ENCODE data around the gene REV1. TPM values are rescaled to one million over a fixed set of nuclear protein-coding genes. Genes with fewer than 3 reads are reported as not detected.

Gene REV1
- polyA plus RNA-seq, 3 donors from 2014 or later: 11.5 to 14.5 (median 14.3) TPM

DNA sequence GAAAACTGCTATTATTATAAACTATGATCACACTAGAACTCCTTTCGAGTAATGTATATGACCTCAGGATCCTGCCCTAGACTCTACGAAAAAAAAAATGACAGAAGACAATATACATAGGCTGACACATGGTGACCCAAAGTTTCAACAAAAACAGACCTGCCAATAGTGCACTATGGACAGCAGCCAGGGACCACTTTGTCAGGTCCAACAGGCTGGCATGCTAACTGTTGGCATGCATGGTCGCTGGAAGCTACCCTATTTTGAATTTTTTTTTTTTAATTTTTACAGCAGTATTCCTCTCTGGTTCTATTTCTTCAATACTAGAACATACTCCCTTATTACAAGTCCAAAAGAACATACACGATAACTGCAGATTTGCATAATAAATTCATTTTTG, 38.1 kb downstream of the REV1 start:
- Mint-ChIP-seq H3K36me3 (peaks cover 8 to 25% (median 15%) of the 10 kb centered on the region in 3 donors), H3K9me3 (no peaks in the 10 kb centered on the region), H3K4me1 (peaks cover 0 to 18% of the 10 kb centered on the region in 2 donors), H3K27me3 (ENCODE audit: low read depth in 3 of 3) (peaks cover 0 to 2% (median 2%) of the 10 kb centered on the region in 3 donors), H3K4me3 (no peak overlapping the region), H3K27ac (no peak overlapping the region)
- DNase-seq: no peak

DNA sequence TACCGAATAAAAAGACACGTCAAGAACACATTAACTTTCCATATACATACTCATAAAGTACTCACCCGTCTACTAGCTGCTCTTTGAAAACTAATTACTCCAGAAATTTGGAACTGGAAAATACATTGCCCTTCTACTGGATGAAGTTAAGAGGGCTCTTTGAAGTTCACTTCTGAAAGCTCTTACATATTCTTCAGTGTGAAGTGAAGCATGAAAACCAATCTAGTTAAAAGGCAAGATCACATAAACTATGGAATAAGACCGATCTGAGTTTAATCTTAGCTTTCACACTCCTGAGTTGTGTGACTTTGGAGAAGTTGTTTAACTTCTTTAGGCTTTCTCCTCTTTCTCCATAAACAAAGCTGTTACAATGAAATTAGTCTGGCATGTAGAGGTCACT, 38.5 kb downstream of the REV1 start:
- H3K27me3 Mint-ChIP-seq (ENCODE audit: low read depth in 3 of 3): peaks cover 0 to 2% (median 2%) of the 10 kb centered on the region in 3 donors
- no peak overlapping the region for H3K27ac Mint-ChIP-seq
- H3K4me3 Mint-ChIP-seq: no peak overlapping the region
- H3K4me1 Mint-ChIP-seq: peaks cover 0 to 17% of the 10 kb centered on the region in 2 donors
- DNase-seq: no peak
- H3K9me3 Mint-ChIP-seq: no peaks in the 10 kb centered on the region
- H3K36me3 Mint-ChIP-seq: peaks cover 10 to 27% (median 15%) of the 10 kb centered on the region in 3 donors

DNA sequence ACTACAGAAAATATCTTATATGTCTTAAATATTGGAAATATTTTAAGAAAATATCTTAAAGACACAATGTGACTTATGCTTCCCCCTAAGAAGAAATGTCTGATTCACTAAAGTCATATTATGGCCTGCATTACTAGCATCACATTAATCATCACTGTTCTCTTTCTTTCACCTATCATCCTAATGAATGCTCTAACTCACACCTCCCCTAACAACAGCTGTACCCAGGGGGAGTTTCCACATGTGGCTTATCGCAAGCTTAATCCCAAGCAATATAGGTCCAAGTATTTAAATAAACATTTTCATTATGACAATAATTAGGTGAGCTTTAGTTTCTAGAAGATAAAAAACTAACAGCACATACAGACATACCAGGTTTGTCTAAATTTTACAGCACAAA, 39.6 kb downstream of the REV1 start:
- Mint-ChIP-seq H3K9me3 (no peaks in the 10 kb centered on the region), H3K4me3 (no peak overlapping the region), H3K27me3 (ENCODE audit: low read depth in 3 of 3) (peaks cover 0 to 2% (median 2%) of the 10 kb centered on the region in 3 donors), H3K4me1 (peaks cover 0 to 6% of the 10 kb centered on the region in 2 donors), H3K27ac (peak overlapping the region in 1 of 6 donors; percentile 66), H3K36me3 (peaks cover 10 to 20% (median 11%) of the 10 kb centered on the region in 3 donors)
- DNase-seq: no peak

DNA sequence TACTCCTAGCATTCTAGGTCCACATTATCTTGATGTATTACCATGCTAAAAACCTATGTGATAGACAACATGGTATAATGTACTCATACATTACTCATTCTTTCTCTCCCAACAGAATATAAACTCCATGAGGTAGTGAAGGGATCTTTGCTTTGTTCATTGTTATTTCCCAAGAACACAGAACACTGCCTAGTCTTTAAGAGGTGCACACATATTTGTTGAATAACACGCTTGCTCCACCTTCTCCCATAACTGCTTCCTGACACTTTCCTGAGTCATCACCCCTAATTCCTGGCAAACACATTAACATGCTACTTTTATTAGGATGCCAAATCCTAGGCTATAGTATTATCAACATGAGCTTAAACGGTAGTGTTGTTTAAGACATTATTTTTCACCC, 41.3 kb downstream of the REV1 start:
- H3K27ac Mint-ChIP-seq: no peak overlapping the region
- H3K4me1 Mint-ChIP-seq: peaks cover 0 to 1% of the 10 kb centered on the region in 2 donors
- DNase-seq: no peak
- peaks cover 0 to 4% (median 2%) of the 10 kb centered on the region in 3 donors for H3K27me3 Mint-ChIP-seq (ENCODE audit: low read depth in 3 of 3)
- H3K36me3 Mint-ChIP-seq: peaks cover 10 to 20% (median 11%) of the 10 kb centered on the region in 3 donors
- no peak overlapping the region for H3K4me3 Mint-ChIP-seq
- H3K9me3 Mint-ChIP-seq: no peaks in the 10 kb centered on the region

DNA sequence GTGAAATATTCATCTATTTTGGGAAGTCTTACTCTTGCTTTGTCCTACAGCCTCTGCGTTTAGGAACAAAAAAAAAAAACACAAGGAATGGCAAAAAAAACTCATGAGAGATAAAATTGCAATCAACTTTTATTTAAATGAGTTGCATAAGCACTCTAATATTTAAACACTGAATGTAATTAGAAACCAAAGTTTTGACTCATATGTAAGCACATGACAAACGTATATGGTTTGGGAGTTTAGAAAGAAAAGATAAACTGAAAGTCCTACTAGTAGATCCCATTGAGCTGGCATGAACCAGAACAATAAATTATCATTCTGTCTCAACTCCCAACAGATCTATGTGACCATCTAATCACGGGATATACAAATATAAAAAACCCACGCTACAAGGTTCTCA, 44.8 kb downstream of the REV1 start:
- no peak overlapping the region for H3K27ac Mint-ChIP-seq
- no peak overlapping the region for H3K4me3 Mint-ChIP-seq
- DNase-seq: no peak
- peaks cover 0 to 2% (median 2%) of the 10 kb centered on the region in 3 donors for H3K27me3 Mint-ChIP-seq (ENCODE audit: low read depth in 3 of 3)
- no peaks in the 10 kb centered on the region for H3K9me3 Mint-ChIP-seq
- H3K4me1 Mint-ChIP-seq: peaks cover 0 to 1% of the 10 kb centered on the region in 2 donors
- H3K36me3 Mint-ChIP-seq: peaks cover 9 to 13% (median 10%) of the 10 kb centered on the region in 3 donors

DNA sequence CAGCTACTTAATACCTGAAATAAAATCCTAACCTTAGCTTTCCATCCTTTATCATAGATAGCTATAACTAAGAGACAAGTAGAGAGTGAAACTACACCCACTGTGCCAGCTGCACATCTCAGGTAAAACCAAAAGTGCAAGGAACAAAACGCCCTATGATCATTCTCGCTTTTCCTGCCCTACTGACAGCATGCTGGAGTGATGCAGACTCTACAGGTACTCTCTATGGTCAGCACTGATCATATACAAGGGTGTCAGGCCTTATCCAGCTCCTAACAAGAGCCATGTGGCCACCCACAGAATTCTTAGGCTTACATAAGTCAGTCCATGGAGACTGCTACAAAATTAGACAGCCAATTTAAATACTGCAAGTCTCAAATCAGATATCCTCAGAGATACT, 45.6 kb downstream of the REV1 start:
- no peaks in the 10 kb centered on the region for H3K9me3 Mint-ChIP-seq
- peak overlapping the region in 2 of 6 donors; percentile 34 to 72 for H3K27ac Mint-ChIP-seq
- H3K4me1 Mint-ChIP-seq: peaks cover 0 to 1% of the 10 kb centered on the region in 2 donors
- H3K4me3 Mint-ChIP-seq: no peak overlapping the region
- no peak for DNase-seq
- peaks cover 9 to 13% (median 10%) of the 10 kb centered on the region in 3 donors for H3K36me3 Mint-ChIP-seq
- peaks cover 0 to 2% (median 2%) of the 10 kb centered on the region in 3 donors for H3K27me3 Mint-ChIP-seq (ENCODE audit: low read depth in 3 of 3)

DNA sequence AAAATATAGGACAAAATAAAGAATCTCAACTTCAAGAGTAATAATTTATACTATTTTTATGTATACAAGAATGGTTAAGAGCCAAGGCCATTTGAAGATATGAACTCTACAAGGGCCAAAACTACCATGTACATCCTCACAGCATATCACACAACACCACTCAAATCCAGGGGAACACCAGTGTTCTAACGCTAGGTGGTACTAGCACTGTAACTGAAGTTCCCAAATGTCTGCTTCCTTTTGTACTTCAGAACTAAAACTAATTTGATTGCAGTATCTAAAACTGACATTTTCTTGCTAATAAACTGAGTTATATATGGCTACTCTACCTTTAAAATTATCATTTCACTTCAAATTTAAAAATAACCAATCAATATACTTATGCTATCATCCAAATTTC, 47.0 kb downstream of the REV1 start:
- H3K4me1 Mint-ChIP-seq: peaks cover 0 to 1% of the 10 kb centered on the region in 2 donors
- H3K36me3 Mint-ChIP-seq: peaks cover 8 to 10% (median 9%) of the 10 kb centered on the region in 3 donors
- H3K4me3 Mint-ChIP-seq: no peak overlapping the region
- H3K27me3 Mint-ChIP-seq (ENCODE audit: low read depth in 3 of 3): peaks cover 0 to 2% (median 0%) of the 10 kb centered on the region in 3 donors
- DNase-seq: no peak
- H3K9me3 Mint-ChIP-seq: no peaks in the 10 kb centered on the region
- H3K27ac Mint-ChIP-seq: no peak overlapping the region

DNA sequence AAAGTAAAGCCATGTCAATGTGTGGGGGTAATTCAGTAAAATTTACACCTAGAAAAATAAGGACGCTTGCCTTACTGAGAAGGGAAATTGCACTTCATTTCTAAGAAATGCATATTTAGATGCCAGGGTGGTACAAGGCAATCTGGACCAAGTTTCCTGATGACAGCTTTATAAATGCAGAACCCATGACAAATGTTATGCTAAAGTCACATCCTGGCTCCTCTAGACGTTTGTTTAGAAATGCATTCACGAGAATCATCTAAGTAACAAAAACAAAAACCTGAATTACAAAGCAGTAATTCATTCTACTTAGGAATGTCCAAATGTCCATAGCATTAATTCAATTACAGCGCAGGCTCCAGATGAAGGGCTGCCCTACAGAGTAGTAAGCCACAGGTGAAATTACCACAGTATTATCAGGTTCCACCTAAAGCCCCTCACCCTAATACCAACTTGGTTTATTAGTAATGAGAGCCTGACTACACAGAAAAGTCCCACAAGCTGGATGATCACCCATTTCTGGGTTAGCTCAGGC, 49.8 kb downstream of the REV1 start:
- peaks cover 0 to 2% (median 0%) of the 10 kb centered on the region in 3 donors for H3K27me3 Mint-ChIP-seq (ENCODE audit: low read depth in 3 of 3)
- H3K4me3 Mint-ChIP-seq: no peak overlapping the region
- no peaks in the 10 kb centered on the region for H3K9me3 Mint-ChIP-seq
- no peak for DNase-seq
- H3K36me3 Mint-ChIP-seq: peaks cover 4 to 16% (median 9%) of the 10 kb centered on the region in 3 donors
- H3K4me1 Mint-ChIP-seq: peaks cover 0 to 1% of the 10 kb centered on the region in 2 donors
- H3K27ac Mint-ChIP-seq: no peak overlapping the region

DNA sequence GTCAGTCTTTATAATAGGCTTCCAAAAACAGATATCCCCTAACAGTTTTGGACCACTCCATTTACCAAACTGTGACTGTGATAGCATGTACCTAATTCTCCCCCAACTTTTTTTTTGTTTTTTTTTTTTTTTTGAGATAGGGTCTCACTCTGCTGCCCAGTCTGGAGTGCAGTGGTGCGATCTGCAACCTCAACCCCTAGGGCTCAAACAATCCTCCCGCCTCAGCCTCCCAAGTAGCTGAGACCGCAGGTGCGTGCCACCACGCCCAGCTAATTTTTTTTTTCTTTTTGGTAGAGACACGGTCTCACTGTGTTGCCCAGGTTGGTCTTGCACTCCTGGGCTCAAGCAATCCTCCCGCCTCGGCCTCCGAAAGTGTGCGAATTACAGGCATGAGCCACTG, 52.9 kb downstream of the REV1 start:
- no peak overlapping the region for H3K4me3 Mint-ChIP-seq
- no peaks in the 10 kb centered on the region for H3K27me3 Mint-ChIP-seq (ENCODE audit: low read depth in 3 of 3)
- H3K27ac Mint-ChIP-seq: no peak overlapping the region
- no peaks in the 10 kb centered on the region for H3K4me1 Mint-ChIP-seq
- no peak for DNase-seq
- H3K36me3 Mint-ChIP-seq: peaks cover 4 to 16% (median 9%) of the 10 kb centered on the region in 3 donors
- no peaks in the 10 kb centered on the region for H3K9me3 Mint-ChIP-seq

DNA sequence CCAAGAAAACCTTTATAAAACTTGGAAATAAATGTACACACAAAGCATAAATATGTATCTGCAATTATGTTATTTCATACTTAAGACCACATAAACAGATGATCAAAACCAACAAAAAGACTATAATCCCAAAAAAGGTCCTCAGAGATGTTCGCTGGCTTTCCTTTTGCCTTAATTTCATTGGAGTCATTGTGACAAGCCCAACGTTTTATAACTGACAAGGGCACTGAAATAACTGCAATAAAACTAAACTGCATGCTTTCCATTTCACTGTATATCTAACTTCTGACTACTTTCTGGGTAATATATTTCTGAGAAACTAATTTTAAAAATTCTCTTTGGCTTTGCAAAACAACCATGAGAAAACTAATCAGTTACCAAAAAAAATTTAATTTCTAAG, 56.5 kb downstream of the REV1 start:
- Mint-ChIP-seq H3K4me3 (no peak overlapping the region), H3K9me3 (no peaks in the 10 kb centered on the region), H3K36me3 (peaks cover 4 to 16% (median 9%) of the 10 kb centered on the region in 3 donors), H3K27me3 (ENCODE audit: low read depth in 3 of 3) (no peaks in the 10 kb centered on the region), H3K27ac (no peak overlapping the region), H3K4me1 (peaks cover 8 to 17% of the 10 kb centered on the region in 2 donors)
- DNase-seq: no peak

DNA sequence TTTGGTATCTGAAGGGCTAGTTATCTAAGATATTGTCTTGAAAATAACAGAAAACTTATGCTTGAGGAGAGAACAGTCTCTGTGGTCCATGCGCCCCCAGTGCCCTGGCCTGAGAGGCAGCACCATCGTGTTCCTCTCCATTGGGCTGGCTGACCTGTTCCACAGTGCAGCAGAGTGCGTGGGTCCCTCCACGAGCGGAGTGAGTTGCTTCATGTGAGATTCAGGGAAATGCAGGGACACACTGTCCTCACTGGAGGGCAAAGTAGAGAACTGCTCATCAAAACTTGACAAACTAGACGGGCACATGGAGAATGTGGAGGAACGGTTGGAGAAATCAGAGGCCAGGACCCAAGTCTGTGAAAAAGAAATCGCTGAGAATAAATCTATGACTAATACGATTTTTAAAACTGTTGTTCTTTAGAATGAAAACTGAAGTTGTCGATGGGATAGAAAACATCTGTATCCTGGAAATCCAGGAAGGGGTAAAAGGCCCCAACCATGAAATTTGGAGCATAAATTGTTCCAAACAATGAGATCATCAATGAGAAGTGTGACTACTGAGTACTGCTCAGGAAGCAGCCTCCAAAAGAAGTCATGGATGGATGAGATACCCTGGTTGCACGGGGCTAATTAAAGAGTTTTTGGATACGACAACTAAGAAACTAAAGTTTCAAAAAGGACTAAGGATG, 58.1 kb downstream of the REV1 start:
- peaks cover 8 to 17% of the 10 kb centered on the region in 2 donors for H3K4me1 Mint-ChIP-seq
- H3K9me3 Mint-ChIP-seq: no peaks in the 10 kb centered on the region
- peak overlapping the region in 1 of 6 donors; percentile 64 for H3K27ac Mint-ChIP-seq
- H3K4me3 Mint-ChIP-seq: no peak overlapping the region
- H3K36me3 Mint-ChIP-seq: peaks cover 3 to 14% (median 7%) of the 10 kb centered on the region in 3 donors
- DNase-seq: no peak
- H3K27me3 Mint-ChIP-seq (ENCODE audit: low read depth in 3 of 3): peaks cover 0 to 1% (median 0%) of the 10 kb centered on the region in 3 donors

DNA sequence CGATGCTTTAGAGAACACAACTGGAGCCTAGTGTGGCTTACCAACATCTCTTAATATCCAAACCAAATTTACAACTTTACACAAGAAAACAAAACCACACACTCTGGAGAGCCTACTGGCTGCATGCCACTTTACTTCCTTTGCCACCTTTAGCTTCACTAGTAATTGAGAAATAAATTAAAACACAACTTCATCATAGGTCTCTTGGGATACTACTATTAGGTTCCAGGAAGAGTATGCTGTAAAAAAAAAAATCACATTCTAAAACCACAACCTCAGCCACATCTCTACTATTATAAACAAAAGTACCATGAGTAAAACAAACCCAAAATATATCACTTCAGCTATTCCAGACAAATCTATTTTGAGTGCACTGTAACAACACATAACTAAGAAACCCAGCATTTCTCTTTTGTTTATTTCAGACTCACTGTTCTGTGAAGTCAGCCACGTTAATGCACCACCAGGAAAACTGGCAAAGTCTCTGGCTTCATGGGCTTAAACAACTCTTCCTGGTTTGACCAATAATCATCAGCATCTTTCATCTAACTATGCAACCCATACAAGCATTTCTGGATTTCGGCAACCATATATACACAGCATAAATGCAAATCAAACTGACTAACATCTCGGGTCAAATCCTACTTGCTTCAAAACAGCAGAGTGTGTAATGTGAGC, 59.1 kb downstream of the REV1 start:
- no peaks in the 10 kb centered on the region for H3K9me3 Mint-ChIP-seq
- H3K27ac Mint-ChIP-seq: peak overlapping the region; percentile 2 to 73 (median 61)
- DNase-seq: no peak
- H3K36me3 Mint-ChIP-seq: peaks cover 3 to 19% (median 7%) of the 10 kb centered on the region in 3 donors
- H3K4me1 Mint-ChIP-seq: peaks cover 8 to 17% of the 10 kb centered on the region in 2 donors
- H3K27me3 Mint-ChIP-seq (ENCODE audit: low read depth in 3 of 3): peaks cover 0 to 1% (median 0%) of the 10 kb centered on the region in 3 donors
- H3K4me3 Mint-ChIP-seq: no peak overlapping the region

DNA sequence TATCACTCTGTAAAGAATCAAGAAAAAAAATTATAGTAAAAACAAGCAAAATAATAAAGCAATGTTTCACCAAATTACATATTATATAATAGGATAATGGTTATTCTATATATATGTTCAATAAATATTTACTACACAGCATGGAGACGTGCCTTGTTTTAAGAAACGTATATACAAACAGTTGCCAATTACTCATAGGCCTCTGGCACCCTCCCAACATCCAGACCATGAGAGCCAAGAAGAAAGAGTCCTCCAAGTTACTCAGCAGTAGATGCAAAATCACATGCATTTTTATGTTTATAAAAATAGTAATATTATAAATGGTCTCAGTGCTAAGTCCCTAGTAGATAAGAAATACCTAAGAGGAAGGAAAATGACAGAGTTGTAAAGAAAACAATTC, 64.8 kb downstream of the REV1 start:
- no peak for DNase-seq
- H3K27ac Mint-ChIP-seq: no peak overlapping the region
- peaks cover 0 to 1% (median 0%) of the 10 kb centered on the region in 3 donors for H3K27me3 Mint-ChIP-seq (ENCODE audit: low read depth in 3 of 3)
- H3K4me1 Mint-ChIP-seq: peaks cover 0 to 3% of the 10 kb centered on the region in 2 donors
- H3K36me3 Mint-ChIP-seq: peaks cover 12 to 22% (median 20%) of the 10 kb centered on the region in 3 donors
- no peaks in the 10 kb centered on the region for H3K9me3 Mint-ChIP-seq
- no peak overlapping the region for H3K4me3 Mint-ChIP-seq

DNA sequence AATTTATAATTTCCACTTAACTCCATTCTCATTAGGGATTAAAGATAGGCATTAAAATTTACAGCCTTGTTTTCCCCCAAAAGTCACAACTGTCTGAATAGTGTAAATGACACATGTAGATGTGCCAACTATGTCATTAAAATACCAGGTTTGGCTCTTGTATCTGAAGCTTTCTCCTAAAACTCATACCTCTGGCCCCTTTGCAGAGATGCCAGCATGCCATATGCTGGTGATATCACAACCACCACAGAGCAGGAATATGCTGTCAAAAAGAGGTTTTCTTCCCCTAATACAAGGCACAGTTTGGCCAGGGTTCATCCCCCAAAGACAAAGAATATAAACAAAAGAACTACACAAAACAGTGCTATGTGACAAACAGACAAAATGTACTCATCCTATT, 65.4 kb downstream of the REV1 start:
- no peaks in the 10 kb centered on the region for H3K4me1 Mint-ChIP-seq
- no peaks in the 10 kb centered on the region for H3K9me3 Mint-ChIP-seq
- H3K27ac Mint-ChIP-seq: no peak overlapping the region
- peaks cover 0 to 3% (median 1%) of the 10 kb centered on the region in 3 donors for H3K27me3 Mint-ChIP-seq (ENCODE audit: low read depth in 3 of 3)
- H3K36me3 Mint-ChIP-seq: peaks cover 15 to 26% (median 20%) of the 10 kb centered on the region in 3 donors
- no peak overlapping the region for H3K4me3 Mint-ChIP-seq
- DNase-seq: no peak

All from immature natural killer cell (primary cell).